Ovary (tissue), 3 donors: ENCODE data around the gene FAM237B.

Experiments used
- CTCF ChIP-seq, 3 donors: fragments of 450-650 bp in 2 of 3; fragments of 200-600 bp in 1 of 3; IDR thresholded peaks; one replicate each; pipeline versions ENCODE4 v1.5.1 to v1.8.0; 2016 to 2022; ENCODE audit warnings: antibody characterized with exemption in 3 of 3, mild to moderate bottlenecking in 1 of 3
- EP300 ChIP-seq: sonication (generic); formaldehyde crosslinking; IDR thresholded peaks from one replicate; pipeline ENCODE4 v1.6.1; 2017; ENCODE audit warnings: antibody characterized with exemption
- donor health status: DM: no; HTN: no; CAD: no.

GRCh38 chr7:90349305-90349704, 28.2 kb upstream of the FAM237B start:
- no peak for TF ChIP-seq CTCF (IDR thresholded peaks at IDR 0.05)
- TF ChIP-seq EP300 = no peak
